Stimulated activated CD8-positive, alpha-beta memory T cell treated with anti-CD3 and anti-CD28 coated beads, Interleukin-7, amount 100 ng/mL, for 1 hour (primary cell): ENCODE data around the gene AFDN.

Experiments
- DNase-seq, 2 donors: peaks; one replicate each; pipeline ENCODE4 v3.0.0-alpha.2; 2020; ENCODE audit warnings: low read depth in 2 of 2

AFDN gene

GRCh38 chr6:167794161-167795157 is 32.3 kb upstream of the AFDN start:
- DNase-seq: no peak

- no peak for DNase-seq
Measured at GRCh38 chr6:167795321-167795811, 31.3 kb upstream of the AFDN start.

GRCh38 chr6:167795874-167796191 is 30.9 kb upstream of the AFDN start:
- no peak for DNase-seq

GRCh38 chr6:167796192-167796981 is 30.3 kb upstream of the AFDN start:
- no peak for DNase-seq

- no peak for DNase-seq
Measured at GRCh38 chr6:167797011-167797471, 29.7 kb upstream of the AFDN start.

GRCh38 chr6:167797476-167798265 is 29.0 kb upstream of the AFDN start:
- DNase-seq: no peak

GRCh38 chr6:167798453-167798852 is 28.3 kb upstream of the AFDN start:
- DNase-seq: no peak

GRCh38 chr6:167799033-167799821 is 27.5 kb upstream of the AFDN start:
- DNase-seq: no peak

- no peak for DNase-seq
Measured at GRCh38 chr6:167800549-167800948, 26.2 kb upstream of the AFDN start.

GRCh38 chr6:167801263-167801662 is 25.4 kb upstream of the AFDN start:
- DNase-seq: no peak

- no peak for DNase-seq
Measured at GRCh38 chr6:167802339-167802738, 24.4 kb upstream of the AFDN start.

GRCh38 chr6:167803816-167804215 is 22.9 kb upstream of the AFDN start:
- no peak for DNase-seq

- DNase-seq: no peak
Measured at GRCh38 chr6:167804281-167805013, 22.3 kb upstream of the AFDN start.

- no peak for DNase-seq
Measured at GRCh38 chr6:167805349-167806060, 21.2 kb upstream of the AFDN start.

- no peak for DNase-seq
Measured at GRCh38 chr6:167806061-167806700, 20.5 kb upstream of the AFDN start.

GRCh38 chr6:167807200-167807599 is 19.5 kb upstream of the AFDN start:
- no peak for DNase-seq

- DNase-seq: no peak
Measured at GRCh38 chr6:167807756-167808155, 19.0 kb upstream of the AFDN start.

GRCh38 chr6:167811040-167811439 is 15.7 kb upstream of the AFDN start:
- no peak for DNase-seq

- no peak for DNase-seq
Measured at GRCh38 chr6:167811442-167812087, 15.1 kb upstream of the AFDN start.
